Vein endothelial cell (primary cell): ENCODE data around the gene SMC3. TPM values are rescaled to one million over a fixed set of nuclear protein-coding genes. Genes with fewer than 3 reads are reported as not detected.

Experiments
- small RNA-seq: library from RNA; depleted of rRNA; stranded (forward); fragments of <200 nt; gene quantifications from one replicate; pipeline ENCODE3, GENCODE V24; 2012
- total RNA-seq: library from RNA; depleted of rRNA; stranded (reverse); fragments of >200 nt; gene quantifications from 2 replicates; pipeline ENCODE4 v1.2.3, GENCODE V29; 2012

SMC3 gene
- total RNA-seq: 16.0 and 26.3 TPM in 2 replicates

DNA sequence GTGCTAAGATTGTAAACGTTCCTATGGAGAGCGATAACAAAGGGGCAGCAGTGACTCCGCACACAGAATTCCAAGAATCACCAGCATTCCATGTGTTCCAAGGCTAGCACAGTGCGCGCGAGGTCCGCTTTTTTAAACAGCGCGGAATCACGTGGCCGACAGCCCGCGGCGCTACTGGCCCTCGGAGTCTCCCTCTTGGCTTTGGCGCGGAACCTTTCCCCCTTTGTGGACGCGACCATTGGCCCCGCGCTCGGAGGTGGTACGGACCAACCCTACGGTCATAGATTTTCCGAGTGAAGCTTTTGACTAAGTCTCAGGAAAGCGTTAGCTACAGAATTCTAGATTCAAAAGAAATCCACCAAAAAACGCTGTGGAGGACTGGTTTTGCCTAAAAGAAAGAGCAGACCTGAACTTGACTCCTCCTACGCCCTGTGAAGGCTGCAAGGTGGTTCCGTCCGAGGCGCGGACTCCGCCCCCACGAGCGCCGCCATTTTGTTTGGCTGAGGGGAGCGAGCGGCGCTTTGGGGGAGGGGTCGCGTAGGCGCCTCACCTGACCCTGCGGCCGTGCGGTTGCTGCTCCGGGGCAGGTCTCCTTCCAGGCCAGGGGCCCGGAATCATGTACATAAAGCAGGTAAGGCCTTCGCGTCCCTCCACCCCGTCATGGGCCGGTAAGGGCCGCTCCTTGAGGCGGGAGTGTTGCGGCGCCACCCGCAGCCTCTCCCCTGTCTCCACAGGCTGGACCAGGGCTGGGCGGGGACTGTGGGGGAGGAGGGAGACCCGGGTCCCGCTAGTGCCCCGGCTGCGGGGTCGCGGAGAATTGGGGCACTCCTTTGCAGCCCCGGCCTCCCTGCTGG, at the start of gene SMC3:
Gene SMC3, plus strand, starts transcription at position 495 of the 854 bp plus-strand sequence. Its CDS starts 122 bp downstream, at position 617.

DNA sequence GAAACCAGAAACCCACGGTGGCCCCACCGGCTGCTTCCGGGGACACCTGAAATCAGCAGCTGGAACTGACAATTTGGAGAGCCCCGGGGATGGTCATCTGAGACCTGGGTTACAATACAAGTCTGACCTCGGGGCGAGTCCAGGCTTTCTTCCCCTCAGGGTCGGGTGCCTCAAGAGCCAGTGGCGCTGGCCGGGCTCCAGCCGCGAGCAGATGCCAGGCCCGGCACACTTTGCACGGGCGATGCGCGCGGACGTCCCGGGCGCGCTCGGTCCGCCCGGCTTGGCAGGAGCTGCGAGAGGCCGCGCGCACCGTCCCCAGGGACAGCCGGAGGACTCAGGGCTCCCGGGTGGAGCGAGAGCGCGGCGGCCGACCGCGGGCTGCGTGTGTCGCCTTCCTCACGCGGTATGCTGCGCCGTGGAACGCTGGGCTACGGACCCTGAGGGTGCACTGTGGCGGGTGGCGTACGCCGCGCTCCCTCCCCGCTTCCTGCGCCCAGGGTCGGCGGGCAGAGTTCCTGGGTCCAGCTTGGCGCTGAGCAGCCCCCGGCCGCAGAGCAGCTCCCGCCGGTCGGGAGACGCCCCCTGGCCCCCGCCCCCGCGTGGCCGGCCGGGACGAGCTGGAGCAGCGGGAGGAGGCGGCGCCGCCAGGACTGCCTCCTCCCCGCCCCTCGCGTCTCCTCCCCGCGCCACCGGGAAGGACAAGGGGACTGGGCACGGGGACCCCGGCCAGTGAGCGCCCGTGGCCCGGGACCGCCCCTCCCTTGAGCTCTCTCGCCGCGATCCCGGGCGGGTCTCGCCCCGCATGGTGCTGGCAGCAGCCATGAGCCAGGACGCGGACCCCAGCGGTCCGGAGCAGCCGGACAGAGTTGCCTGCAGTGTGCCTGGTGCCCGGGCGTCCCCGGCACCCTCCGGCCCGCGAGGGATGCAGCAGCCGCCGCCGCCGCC, 76.4 kb downstream of the SMC3 start, which contains the start of gene RBM20:
Gene RBM20, plus strand, starts transcription at position 684 of the 945 bp plus-strand sequence. Its CDS starts 119 bp downstream, at position 803.

Small RNAs within 50 kb of the gene (small RNA-seq; reads per million reads assigned to genes)
- not detected for gene RF00019

Other genes with a start within 250 kb of the SMC3 start
- gene DUSP5, start 69.8 kb upstream of the SMC3 start, total RNA-seq: 16.1 and 18.6 TPM in 2 replicates
- gene RBM20, start 76.6 kb downstream of the SMC3 start, total RNA-seq: under 0.01 and 0.10 TPM in 2 replicates